ENCODE data around the gene SNX24. TPM values are rescaled to one million over a fixed set of nuclear protein-coding genes. Genes with fewer than 3 reads are reported as not detected.

Gene SNX24
- polyA plus RNA-seq, 3 donors: 3.5 to 10.6 (median 8.0) TPM

- Histone ChIP-seq H3K27ac (ENCODE audit: low read depth in 1 of 2, low read length in 2 of 2) (no peak overlapping the region), H3K79me2 (ENCODE audit: insufficient read depth, low read length) (no peaks in the 10 kb centered on the region), H3K4me3 (replicated peaks in 1 of 3; ENCODE audit: low read depth in 2 of 3, low read length in 3 of 3) (no peak overlapping the region), H3K27me3 (ENCODE audit: control insufficient read depth in 2 of 2, insufficient read depth in 2 of 2, low read length in 2 of 2) (peaks cover 2 to 4% of the 10 kb centered on the region in 2 donors), H3K9ac (ENCODE audit: insufficient read depth, low read length, poor library complexity, severe bottlenecking) (no peak overlapping the region), H3K9me3 (replicated peaks in 1 of 2; ENCODE audit: control insufficient read depth in 1 of 2, insufficient read depth in 1 of 2, low read length in 2 of 2) (no peaks in the 10 kb centered on the region), H3K4me2 (replicated peaks; ENCODE audit: extremely low read depth, low read length, poor library complexity, severe bottlenecking) (no peak overlapping the region), H3K4me1 (ENCODE audit: control insufficient read depth in 1 of 2, insufficient read depth in 2 of 2, low read length in 2 of 2) (no peaks in the 10 kb centered on the region), H2AFZ (ENCODE audit: insufficient read depth, low read depth, low read length, poor library complexity, severe bottlenecking) (no peak overlapping the region), H3K36me3 (replicated peaks in 1 of 2; ENCODE audit: control insufficient read depth in 1 of 2, insufficient read depth in 2 of 2, low read length in 2 of 2) (no peaks in the 10 kb centered on the region), H4K20me1 (ENCODE audit: insufficient read depth, low read length) (no peaks in the 10 kb centered on the region)
- 77% methylated on average over 3 of the region's 9 CpGs for WGBS (ENCODE audit: insufficient coverage)
- Mint-ChIP-seq H3K27me3 (ENCODE audit: low read depth in 3 of 3) (peaks cover 5 to 29% (median 16%) of the 10 kb centered on the region in 3 donors), H3K9me3 (peaks cover 0 to 5% (median 1%) of the 10 kb centered on the region in 7 donors), H3K4me3 (no peak overlapping the region), H3K36me3 (no peaks in the 10 kb centered on the region), H3K4me1 (no peaks in the 10 kb centered on the region), H3K27ac (no peak overlapping the region)
- no peak for DNase-seq
- TF ChIP-seq CTCF (IDR thresholded peaks at IDR 0.05): no peak
- intact Hi-C loops (cut with micrococcal nuclease): no loop called here
Measured at GRCh38 chr5:123028222-123028621, 182.8 kb downstream of the SNX24 start.

- WGBS (ENCODE audit: insufficient coverage): 71% methylated on average over 5 of the region's 6 CpGs
- Mint-ChIP-seq H3K4me1 (peaks cover 12% of the 10 kb centered on the region), H3K4me3 (peak overlapping the region in 1 of 2 donors; percentile 35), H3K36me3 (no peaks in the 10 kb centered on the region), H3K27me3 (ENCODE audit: low read depth in 3 of 3) (peaks cover 51 to 70% (median 58%) of the 10 kb centered on the region in 3 donors), H3K27ac (no peak overlapping the region), H3K9me3 (peaks cover 0 to 12% (median 2%) of the 10 kb centered on the region in 7 donors)
- Histone ChIP-seq H3K4me2 (replicated peaks; ENCODE audit: extremely low read depth, low read length, poor library complexity, severe bottlenecking) (no peak overlapping the region), H3K9me3 (replicated peaks in 1 of 2; ENCODE audit: control insufficient read depth in 1 of 2, insufficient read depth in 1 of 2, low read length in 2 of 2) (peaks cover 0 to 13% of the 10 kb centered on the region in 2 donors), H4K20me1 (ENCODE audit: insufficient read depth, low read length) (no peaks in the 10 kb centered on the region), H3K36me3 (replicated peaks in 1 of 2; ENCODE audit: control insufficient read depth in 1 of 2, insufficient read depth in 2 of 2, low read length in 2 of 2) (no peaks in the 10 kb centered on the region), H3K4me1 (ENCODE audit: control insufficient read depth in 1 of 2, insufficient read depth in 2 of 2, low read length in 2 of 2) (peaks cover 11 to 19% of the 10 kb centered on the region in 2 donors), H3K27me3 (ENCODE audit: control insufficient read depth in 2 of 2, insufficient read depth in 2 of 2, low read length in 2 of 2) (peaks cover 42 to 54% of the 10 kb centered on the region in 2 donors), H3K79me2 (ENCODE audit: insufficient read depth, low read length) (no peaks in the 10 kb centered on the region), H3K9ac (ENCODE audit: insufficient read depth, low read length, poor library complexity, severe bottlenecking) (no peak overlapping the region), H3K27ac (ENCODE audit: low read depth in 1 of 2, low read length in 2 of 2) (no peak overlapping the region), H3K4me3 (replicated peaks in 1 of 3; ENCODE audit: low read depth in 2 of 3, low read length in 3 of 3) (no peak overlapping the region), H2AFZ (ENCODE audit: insufficient read depth, low read depth, low read length, poor library complexity, severe bottlenecking) (no peak overlapping the region)
- DNase-seq: no peak
- intact Hi-C loops (cut with micrococcal nuclease): no loop called here
- TF ChIP-seq CTCF (IDR thresholded peaks at IDR 0.05): no peak
Measured at GRCh38 chr5:123033157-123033671, 187.8 kb downstream of the SNX24 start.

All from CD14-positive monocyte (primary cell).